DLD1 (cell line): Measurements from ENCODE around the gene BOC.

Experiments used
- in situ Hi-C: cut with HindIII; loops from 2 replicates; pipeline ENCODE4 v1.10.0; 2017; ENCODE audit warnings: low sequenced_read_pairs

Gene BOC

DNA sequence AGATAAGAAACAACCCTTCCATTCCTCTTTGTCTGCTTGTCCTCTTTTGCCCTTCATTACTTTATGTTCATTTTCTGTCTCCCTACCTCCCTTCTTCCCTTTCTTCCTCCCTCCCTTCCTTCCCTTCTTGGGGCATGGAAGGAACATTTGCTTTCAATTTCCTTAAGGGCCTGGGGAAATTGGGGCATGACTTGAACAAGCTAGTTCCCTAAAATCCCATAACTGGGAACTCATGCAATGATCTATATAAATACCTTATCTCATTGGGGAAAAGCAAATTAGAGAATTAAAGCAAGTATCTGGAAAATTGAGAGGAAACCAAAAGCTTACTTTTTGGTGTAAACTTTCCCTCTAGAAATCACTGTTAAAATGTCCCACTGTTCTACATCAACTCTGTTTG lies 35.7 kb downstream of the BOC start:
- in situ Hi-C loops, result no loop called here

DNA sequence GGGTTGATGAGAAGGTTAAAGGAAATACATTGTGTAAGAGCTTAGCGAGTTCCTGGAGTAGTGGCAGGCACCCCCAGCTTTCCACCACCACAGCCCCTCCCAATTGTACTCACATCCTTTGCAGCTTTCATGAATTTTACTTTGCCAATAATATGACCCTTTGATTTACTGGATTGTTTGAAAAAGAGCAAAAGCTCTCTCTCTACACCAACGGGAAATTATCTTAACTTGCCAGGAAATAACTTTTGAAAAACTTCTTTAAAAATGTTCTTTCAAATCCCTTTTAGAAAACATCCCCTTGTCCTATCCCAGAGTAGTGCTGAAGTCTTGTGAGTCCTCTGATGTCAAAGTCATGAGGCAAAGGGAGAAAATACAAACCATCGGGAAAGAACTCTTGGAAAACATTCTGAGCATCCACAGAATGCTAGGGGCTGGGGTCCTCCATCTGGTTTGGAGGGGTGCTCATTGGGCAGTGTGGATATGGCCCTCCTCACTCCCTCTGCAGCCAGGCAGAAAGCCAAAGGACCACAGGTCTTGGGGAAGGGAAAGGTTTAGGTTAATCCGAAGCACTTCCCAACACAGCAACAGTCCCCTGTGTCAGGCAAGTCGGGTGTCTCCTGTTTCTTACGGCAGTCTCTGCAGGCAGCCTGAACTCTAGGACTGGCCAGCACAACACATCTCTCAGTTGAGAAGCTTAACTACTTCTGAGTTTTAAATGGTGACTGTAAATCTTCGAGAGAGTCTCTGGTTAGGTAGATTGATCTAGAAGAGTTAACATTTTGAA lies 36.5 kb downstream of the BOC start:
- in situ Hi-C loops, result no loop called here

DNA sequence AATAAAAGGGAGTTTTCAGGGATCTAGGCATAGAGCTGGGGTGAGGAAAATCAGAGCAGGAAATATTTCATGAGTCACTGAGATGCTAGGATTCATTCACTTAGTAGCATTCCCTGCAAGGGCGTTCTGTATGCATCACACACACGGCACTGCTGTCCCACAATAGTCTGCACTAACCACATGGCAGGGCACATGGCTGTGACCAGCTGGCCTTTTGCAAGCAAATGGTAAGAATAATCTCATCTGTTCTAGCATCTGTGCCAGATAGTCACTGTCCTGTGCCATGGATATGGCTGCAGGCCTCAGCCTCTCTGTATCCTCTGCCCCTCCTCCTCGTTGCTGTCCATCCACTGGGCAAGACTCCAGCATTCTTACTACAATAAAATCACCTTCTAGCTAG lies 37.8 kb downstream of the BOC start:
- in situ Hi-C loops, result no loop called here

DNA sequence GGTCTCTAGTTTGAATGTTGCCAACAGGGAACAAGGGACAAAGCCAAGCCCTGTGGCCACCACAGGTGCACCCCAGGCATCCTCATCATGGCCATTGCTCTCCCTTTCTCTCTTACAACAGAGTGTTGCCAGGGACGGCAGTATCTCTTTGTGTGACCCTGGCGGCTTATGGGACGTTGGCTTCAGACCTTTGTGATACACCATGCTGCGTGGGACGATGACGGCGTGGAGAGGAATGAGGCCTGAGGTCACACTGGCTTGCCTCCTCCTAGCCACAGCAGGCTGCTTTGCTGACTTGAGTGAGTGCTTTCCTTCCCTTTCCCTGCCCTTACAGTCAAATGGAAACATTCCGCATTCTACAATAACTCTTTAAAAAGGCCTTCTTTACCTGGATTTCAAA lies 38.2 kb downstream of the BOC start:
- in situ Hi-C loops, result no loop called here

DNA sequence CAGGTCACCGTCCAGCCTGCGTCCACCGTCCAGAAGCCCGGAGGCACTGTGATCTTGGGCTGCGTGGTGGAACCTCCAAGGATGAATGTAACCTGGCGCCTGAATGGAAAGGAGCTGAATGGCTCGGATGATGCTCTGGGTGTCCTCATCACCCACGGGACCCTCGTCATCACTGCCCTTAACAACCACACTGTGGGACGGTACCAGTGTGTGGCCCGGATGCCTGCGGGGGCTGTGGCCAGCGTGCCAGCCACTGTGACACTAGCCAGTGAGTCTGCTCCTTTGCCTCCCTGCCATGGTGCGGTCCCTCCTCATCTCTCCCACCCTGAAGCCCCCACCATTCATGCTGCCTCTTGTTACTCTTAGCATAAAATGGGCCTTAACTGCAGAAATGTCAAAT lies 39.2 kb downstream of the BOC start:
- in situ Hi-C loops, result no loop called here

DNA sequence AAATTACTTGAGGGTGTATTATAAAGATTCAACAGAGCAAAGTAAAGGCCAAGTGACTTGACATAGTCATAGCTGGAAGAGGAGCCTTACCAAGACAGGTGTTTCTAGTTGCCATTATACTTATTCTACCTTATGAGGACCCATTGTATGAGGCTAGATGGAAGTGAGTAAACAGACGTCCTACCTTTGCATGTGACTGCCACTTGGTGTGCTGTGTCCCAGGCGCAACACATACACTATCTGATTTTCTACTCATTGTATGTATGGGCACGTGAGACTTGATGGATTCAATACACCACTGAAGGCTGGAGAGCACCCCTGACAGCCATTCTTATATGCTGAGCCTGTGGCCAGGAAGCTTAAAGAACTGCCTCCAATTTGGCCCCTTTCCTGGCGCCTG lies 40.5 kb downstream of the BOC start:
- in situ Hi-C loops, result no loop called here

DNA sequence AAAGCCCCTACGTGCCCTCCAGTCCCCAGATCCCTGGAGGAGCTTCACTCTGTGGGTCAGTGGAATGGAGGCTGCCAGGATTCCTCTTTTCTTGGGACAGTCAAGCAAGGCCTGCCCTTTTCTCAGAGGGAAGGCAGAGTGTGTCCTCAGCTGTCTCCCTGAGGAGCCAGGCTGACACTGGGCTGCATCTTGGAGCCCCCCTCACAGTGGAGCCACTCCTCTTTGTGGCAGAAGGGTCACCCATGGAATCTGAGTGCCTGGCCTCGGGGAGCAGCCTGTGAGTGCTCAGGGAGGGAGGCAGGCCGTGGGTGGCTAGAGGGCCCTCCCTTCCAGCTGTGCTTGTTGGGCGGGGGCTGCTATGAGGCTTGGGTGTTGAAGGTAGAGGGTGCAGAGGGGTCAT lies 41.2 kb downstream of the BOC start:
- in situ Hi-C loops, result no loop called here

DNA sequence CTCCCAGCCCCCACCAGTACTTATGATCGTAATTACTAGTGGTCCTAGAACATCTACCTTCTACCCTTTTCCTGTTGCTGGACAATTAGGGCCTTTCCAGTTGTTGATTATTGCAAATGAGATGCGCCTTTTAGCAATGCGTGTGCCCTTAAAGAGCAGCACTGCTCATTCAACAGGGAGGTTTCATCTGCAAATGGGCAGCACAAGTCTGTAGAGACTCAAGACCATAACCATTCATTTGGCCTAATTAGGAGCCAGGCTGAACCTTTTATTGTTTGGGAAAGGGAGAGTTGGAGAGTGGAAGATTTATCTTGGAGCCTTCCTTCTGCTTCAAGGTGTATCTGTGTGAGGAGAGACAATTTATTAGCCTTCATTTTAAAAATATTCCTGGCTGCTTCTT lies 42.3 kb downstream of the BOC start:
- in situ Hi-C loops, result no loop called here

DNA sequence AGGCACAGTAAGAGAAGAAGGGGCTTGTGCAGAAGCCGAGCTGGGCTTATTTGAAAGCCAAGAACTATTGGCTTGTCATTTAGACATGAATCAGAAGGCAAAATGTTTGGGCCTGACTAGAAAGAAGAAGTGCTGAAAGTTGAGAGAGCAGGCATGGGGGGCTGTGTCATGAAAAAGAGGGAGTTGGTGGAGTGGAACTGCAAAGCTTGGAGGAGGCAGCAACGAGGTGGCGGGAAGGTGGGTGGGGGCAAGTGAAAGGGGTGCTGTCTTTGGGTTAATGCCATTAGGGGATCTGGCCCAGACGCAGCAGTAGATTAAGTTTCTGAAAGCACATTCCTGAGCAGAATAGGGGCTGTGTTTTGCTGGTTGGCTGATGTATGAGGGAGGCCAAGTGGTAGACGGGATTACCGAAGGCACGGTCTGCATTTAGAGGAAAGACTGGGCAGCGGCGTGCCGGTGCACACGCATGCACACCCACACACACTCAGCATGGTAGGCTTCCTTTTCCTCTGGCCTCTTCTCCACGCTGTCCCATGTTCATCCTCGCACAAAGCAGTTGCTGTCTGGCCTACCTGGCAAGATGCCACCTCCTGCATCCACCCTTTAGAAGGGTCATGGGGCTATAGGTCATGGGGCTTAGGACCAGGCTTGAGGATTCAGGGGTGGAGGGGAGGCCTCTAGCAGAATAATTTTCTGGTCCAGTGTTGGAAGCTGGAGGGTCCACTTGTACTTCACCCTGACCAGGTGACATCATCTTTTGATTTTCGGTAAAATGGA lies 43.0 kb downstream of the BOC start:
- in situ Hi-C loops, result no loop called here

DNA sequence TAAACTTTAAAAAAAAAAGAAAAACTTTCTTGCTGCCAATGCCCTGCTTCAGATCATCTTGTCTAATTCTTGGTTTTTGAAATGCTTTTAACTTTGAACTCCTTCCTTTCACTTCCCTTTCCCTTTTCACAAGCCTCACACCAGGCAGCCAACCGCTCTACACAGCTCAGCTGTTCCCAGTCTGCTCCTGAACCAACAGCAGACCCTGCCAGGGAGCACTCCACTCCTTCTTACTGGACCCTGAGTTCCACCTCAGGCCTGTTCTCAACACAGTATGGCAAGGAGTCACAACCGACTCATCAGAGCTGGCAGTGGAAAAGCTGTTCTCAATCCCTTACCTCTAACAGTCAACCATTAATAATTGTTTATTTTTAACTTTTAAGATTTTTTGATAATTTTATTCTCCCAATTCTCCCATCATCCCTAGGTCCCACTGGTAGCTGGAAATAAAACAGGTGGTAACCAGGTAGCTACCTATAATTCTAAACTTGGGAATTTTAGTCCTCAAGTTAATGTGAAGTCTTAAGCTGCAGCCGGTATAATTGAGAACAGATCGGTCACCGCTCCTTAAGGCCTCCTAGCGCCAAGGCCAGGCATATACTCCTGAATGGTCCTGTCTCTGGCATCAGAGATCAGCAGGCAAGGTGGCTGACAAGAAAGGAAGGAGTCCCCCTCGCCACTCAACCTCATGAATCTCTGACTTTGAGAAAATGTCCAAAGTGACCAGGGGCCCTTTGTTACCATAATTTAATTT lies 43.9 kb downstream of the BOC start:
- in situ Hi-C loops, result no loop called here

DNA sequence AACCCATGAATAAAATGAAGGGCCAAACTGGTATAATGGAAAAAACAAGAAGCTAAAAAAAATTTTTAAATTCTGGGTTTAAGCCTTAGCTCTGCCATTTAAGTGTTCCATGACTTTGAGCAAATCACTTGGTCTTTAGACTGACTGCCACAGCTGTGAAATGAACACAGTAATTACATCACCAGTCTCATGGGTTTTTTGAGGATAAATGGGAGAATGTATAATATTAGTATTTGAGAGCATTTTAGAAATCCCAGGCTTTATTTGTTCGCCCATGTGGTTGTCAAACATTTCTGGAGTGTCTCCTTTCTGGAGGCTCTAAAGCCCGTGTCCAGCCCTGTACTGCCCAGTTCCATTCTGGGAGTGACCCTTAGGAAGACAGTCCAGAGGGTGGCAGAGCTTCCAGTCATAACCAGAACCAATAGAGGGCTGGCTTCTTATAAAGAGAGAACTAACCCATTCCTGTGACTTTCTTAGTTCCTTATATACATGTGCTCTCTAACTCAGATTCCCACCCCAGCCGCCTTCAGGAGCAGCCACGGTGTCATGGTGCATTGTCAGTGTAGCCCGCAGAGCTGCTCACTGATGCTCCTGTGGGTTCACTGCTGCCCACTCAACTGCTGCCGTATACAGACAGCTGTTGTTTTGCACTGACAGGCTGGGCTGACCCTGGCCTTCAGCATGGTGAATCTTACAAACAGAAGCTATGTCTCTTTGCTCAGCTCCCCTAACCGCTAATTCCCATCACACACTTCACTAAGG lies 44.7 kb downstream of the BOC start:
- in situ Hi-C loops, result no loop called here

DNA sequence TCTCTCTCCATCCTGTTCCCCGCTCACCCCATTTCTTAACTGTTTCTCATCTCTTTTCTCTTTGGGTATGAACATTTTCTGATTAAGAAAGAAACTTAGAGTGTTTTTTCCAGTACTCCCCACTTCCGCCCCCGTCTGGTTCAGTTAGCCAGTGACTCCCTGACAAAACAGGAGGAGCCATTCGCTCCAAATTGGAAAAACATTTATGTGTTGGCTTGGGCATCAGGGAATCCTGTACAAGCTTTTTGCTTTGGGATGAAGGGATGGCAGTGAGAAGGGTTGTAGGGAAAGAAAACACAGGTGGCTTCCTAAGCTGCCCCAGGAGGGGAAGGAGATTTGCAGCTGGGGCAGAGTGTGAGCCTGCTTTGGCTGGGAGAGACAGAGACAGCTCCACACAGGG lies 47.0 kb downstream of the BOC start:
- in situ Hi-C loops, result no loop called here

DNA sequence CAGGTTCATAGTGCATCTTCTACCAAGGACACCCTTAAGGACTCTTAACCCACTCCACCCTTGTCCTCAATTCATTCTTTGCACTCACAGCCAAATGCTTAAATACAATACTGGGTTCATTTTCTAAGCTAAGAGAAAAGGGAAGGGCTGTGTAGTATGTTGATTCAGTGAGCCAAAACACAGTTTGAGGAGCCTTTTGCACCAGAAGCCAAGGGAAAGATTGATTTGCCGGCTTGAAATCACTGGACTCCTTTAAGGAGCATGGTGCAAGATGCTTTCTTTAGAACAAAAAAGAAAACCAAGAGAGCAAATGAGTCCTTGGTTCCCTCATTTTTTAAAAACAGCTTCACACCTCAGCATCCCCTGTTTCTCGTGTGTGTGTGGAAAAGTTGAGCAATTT lies 47.8 kb downstream of the BOC start:
- in situ Hi-C loops, result no loop called here

DNA sequence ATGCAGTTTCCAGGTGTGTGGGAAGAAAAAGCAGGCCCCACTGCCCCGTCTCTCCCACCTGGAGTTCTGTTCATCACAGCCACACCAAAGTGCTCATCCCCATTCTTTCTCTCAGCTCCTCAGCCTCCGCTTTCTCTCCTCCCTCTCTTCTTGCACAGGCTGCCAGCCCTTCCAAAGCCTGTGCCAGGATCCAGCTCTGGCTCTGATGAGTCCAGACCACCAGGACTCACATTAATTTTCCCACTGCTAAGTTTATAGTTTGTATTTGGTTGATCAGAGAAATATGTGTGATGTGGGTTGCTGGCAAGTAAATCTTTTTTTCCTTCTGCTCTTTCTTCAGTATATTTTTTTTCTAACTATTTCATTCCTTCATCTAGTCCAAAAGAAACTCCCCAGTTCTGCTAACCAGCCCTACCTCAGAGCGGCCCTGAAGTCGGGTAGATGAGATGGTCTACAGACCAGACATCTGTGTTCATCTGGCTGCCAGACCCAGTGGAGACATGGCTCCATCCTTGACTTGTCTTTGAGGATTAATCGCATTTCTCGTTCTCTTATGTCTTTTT lies 49.8 kb downstream of the BOC start:
- in situ Hi-C loops, result no loop called here

DNA sequence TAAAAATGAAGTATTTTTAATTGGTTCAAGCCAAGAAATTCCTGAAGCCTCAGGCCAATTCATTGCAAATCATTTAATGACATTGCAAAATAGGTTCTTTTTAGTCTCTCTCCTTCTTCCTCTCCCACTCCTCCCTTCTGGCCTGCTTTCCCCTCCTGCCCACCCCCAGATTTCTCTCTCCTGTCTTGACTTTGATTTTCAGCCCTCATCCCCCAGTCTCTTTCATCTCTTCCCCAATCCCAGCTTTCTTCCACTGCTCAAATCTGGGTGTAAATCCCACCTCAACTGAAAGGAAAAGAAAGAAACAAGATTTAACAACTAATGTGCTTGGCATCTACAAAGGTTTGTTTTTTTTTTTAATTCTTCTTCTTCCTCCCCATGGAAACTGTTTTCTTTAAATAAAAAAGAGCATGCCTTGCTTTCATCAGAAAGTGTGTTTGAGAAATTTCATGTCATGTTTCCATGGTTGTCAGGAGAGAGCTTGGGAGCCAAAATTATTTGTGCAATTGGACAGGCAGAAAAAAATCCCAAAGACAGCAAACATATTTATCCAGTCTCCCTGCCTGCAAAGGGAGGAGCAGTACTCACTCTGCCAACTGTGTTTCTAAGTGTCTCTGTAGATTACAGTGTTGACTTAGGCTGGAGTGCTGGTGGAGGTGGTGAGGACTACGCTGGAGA lies 50.4 kb downstream of the BOC start:
- in situ Hi-C loops, result no loop called here

DNA sequence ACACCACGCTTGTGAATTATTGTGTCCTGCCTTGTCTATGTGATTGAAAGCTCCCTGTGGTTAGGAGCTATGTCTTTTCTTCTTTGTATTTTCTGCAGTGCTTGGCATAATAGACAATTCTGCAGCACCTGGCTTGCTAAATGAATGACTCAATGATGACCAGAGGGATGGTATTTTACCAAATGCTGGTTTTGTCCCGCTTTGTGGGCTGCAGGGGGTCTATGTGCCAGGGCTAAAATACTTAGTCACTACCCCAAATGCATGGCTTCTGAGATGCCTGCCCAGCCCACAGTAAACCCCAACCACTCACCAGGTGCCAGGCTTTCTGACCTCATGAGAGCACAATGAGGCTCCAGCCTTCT lies 50.9 kb downstream of the BOC start:
- in situ Hi-C loops, result no loop called here

DNA sequence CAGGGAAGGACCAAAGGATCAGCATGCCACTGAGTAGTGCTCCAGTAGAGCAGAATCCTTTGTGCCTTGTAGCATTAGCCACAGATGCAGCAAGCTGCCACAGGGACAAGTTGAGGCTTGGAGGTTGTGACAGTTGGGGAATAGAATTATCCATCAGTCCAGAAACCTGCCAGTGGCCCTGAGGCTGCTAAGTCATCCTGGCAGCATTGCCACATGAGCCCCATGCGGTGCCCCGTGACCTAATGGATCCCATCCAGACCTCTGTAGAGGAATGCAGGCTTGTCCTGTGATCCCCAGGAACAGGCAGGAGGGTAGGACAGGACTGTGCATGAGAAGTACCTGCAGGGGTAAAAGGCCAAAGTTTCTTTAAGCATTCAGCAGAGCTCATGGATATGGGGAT lies 51.7 kb downstream of the BOC start:
- in situ Hi-C loops, result no loop called here

DNA sequence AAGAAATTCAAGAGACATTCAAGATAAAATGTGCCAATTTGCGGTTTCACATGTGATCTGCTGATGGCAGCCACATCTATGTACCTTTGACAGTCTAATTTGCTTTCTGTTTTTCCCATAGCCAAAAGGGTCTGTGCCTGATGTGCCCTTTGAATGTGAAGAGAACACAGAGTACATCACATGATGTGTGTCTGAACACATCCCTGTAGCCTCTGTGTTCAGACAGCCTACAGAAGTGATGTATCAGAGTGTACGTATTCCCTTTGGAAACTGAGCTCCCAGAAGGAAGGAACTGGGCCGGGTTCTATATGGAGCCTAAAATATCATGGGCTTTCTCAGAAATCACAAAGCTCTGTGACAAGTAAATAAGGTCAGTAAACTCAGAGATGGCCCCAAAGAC lies 52.4 kb downstream of the BOC start:
- in situ Hi-C loops, result no loop called here

DNA sequence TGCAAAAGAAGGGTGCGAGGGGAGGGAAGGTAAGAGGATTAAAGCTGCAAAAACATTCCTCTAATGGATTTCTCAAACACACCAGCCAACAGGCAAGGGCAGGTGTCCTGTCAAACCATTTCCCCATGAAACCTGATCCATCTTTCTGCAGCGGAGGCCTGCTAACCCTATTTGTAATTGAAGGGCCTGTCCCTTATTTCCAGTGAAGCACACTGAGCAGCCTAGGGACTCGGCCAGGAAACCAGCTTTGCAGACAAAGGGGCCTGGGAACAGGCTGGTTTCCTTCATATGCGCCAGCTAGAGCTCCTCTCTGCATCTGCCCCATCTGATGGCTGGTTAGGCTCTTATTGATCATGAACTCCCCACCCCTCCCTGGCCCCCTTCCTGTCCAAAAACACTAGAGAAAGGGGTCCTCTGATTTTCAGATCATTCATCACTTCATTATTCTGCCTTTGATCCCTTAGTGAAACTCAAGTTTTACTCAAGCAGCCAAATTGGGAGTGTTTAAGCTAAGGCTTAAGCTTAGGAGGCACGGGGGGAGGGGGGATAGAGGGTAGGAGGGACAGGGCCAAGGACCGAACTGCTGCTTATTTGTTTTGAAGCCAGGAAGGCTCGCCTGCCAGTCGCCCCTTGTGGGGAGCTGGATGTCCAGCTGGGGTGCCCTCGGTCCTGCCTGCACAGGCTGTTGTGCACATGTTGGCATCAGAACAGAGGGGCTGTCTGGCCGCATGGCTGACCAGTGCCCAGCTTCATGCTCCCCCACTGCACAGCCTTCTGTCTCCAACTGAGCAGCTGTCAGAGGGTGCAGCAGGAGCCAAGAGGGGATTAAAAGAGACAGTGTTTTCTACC lies 53.1 kb downstream of the BOC start:
- in situ Hi-C loops, result no loop called here
